Stimulated activated CD4-positive, alpha-beta T cell treated with anti-CD3 and anti-CD28 coated beads, Interleukin-4, amount 100 ng/mL, for 24 hours (primary cell): Measurements from ENCODE around the gene THAP10.

Source experiments
- DNase-seq: peaks from one replicate; pipeline ENCODE4 v3.0.0-alpha.2; 2020

The THAP10 gene

DNA sequence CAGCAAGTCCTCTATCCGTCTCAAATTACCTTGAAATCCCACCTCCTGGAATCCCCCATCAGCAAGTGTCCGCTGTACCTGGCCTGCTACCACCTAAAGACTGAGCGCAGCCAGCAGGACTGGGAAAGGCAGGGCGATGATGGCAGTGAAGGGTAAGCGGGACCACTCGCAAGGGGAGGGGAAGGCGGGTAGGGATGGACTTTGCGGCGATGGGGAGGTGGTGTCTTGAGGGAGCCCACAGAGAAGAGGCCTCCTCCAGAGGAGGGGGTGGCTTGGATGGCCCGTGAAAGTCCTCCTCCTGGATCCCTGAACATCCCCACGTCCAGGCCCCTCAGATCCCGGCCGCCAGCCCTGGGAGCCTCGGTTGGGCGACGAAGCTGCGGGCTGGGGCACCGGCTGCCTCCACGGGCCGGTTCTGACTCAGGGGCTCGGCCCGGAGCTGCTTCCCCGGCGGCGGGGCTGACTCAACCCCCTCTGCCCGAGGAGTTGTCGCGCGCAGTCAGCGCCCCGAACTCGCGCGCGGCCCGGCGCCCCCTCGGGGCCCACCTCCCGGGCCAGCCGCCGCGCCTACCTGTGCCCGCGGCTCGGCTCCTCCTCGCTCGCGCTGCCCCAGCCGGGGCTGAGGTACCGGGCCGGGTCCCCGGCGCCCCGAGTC, 38.8 kb downstream of the THAP10 start:
- no peak for DNase-seq

DNA sequence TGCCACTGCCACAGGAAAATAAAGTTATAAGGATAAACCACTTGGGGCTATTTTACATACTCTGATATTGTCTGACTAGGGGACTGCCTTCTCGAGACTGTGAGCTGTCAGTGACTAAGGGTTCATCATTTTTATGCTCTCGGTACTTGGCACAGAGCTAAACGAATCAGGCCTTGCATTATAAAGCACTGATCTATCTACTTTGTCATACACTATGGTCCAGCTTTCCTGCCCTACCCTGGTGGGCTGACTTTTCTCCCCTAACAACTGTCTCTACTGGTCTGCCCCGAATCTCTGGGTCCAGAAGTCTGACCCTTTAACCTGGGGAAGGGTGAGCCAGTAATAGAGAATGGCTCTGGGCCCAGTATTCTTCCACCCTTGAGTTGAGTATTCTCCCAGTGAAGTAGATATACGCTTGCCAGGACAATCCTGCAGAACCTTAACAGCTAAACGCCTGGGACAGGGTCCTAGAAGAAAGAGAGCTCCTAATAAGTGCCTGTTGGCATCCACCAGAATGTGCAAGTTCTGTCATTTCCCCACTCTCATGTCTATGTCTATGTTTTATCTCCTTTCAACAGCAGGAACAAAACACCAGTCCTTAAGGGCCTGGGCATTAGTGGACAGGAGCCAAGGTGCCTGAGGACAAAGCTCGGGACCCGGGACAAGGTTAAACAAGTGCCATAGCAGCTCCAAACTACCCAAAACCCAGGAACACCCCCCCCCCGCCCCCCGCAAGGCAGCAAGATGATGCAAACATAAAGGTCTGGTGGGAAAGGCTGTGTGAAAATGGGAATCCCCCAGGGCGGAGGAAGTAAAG, 39.5 kb downstream of the THAP10 start:
- no peak for DNase-seq

DNA sequence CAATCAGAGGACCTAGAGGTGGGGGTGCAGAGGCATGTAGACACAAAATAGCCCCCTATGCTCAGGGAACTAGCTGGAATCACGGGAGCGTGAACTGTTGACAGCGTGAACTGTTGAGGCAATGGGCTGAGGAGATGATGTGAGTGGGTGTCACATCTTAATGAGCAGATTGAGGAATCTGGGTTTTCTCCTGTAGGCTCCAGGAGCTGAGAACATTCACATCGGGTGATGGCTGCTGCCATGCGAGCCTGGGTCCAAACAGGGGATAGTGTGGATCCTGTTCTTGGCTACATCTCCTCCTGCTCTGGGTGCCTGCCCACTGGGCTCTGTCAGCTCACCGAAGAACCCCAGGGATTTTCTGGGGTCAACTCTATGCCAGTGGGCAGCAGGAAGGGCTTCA, 40.3 kb downstream of the THAP10 start:
- DNase-seq, result no peak

DNA sequence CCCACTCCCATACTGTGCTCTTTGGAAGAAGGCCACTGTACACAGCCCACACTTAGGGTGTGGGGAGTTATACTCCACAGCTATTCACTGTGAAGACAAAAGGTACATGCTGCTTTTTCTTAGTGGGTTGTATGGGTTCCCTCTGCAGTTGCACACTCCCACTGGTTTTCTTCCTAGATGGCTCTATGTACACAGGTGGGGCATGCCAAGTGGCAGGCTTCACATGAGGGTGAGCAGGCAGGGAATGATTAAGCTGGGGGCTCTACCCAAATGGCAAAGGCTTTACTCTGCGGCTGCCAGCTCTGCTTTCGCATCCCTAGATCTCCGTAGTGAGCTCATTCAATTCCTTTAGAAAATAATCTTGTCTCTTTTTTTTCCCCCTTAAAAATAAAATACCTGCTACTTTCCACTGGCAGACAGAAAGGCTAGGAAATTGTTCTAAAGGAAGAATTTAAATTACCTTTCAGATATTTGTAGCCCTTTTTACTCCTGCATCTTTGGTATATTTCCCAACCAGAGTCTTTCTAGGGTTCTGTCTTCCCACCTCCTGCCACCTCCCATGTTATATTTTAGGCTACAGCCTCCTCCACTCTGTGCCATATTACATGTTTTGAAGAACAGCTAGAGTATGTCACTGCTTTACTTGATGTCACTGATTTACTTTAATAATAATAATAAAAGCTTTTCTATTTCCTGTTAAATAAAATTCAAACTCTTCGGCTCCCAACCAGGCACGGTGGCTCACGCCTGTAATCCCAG, 46.5 kb downstream of the THAP10 start:
- DNase-seq, result no peak

DNA sequence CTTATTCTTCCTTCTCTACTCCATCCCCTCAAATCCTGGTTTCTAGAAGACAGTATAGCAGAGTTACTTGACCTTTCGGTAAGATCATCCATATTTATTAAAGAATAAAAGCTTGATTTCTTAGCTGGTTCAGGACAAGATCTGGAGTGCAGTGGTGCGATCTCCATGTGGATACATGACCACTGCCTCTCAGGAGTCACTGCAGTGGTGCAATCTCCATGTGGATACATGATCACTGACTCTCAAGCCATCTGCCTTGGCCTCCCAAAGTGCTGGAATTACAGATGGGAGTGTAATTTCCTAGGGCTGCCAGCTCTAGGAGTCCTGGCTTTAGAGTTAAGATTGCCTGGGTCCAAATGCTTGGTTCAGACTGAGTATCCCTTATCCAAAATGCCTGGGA, 54.8 kb downstream of the THAP10 start:
- DNase-seq, result no peak

DNA sequence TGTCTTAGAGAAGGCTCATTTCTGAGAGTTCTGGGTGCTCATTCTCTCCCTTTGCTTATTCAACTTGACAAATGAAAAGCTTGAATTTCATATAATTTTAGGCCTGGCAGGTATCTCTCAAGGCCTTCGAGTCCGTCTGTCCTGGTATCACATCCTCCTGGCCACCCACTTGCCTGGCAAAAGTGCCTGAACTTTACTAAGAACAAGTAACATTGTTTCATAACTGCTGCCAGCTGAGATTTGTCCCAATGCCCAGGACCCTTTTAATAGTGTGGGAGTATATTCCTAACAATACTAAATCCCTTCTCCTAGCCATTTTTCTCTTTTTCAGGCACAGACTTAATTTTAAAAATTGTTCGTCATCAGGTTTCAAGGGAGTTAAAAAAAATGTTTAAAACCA, 56.4 kb downstream of the THAP10 start:
- DNase-seq, result no peak

DNA sequence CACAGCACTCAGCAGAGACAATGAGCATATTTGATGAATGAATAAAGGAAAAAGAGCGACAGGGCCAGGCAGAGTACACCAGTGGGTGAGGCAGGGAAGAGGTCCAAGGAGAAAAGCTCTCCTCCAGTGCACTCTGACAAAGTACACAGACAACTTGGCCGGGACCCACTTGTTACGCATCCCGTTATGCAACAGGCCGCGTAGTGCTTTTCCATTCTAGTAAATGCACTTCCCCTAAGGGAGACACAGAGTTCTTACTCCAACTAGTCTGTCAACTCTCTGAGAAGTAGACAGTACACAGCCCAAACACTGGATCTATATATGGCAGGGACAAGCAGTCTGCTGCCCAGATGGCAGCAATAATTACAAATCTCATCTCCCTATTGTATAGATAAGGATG, 56.8 kb downstream of the THAP10 start:
- no peak for DNase-seq

DNA sequence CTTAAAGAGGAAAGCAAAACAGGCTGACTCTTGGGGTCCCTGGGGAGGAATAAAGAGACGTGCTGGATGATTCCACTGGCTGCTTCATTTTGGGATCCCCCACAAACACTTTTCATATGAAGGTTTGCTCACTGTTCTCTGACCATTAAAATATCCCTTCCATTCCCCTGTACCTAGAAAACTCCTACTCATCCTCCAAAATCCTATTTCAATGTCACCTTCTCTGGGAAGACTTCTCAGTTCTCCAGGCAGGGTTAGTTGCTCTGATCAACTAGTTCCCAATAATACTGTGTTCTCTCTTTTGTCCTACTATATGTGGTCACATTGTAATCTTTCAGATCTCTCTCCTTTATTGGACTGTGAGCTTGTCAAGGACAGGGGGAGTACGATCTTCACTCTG, 57.2 kb downstream of the THAP10 start:
- no peak for DNase-seq

DNA sequence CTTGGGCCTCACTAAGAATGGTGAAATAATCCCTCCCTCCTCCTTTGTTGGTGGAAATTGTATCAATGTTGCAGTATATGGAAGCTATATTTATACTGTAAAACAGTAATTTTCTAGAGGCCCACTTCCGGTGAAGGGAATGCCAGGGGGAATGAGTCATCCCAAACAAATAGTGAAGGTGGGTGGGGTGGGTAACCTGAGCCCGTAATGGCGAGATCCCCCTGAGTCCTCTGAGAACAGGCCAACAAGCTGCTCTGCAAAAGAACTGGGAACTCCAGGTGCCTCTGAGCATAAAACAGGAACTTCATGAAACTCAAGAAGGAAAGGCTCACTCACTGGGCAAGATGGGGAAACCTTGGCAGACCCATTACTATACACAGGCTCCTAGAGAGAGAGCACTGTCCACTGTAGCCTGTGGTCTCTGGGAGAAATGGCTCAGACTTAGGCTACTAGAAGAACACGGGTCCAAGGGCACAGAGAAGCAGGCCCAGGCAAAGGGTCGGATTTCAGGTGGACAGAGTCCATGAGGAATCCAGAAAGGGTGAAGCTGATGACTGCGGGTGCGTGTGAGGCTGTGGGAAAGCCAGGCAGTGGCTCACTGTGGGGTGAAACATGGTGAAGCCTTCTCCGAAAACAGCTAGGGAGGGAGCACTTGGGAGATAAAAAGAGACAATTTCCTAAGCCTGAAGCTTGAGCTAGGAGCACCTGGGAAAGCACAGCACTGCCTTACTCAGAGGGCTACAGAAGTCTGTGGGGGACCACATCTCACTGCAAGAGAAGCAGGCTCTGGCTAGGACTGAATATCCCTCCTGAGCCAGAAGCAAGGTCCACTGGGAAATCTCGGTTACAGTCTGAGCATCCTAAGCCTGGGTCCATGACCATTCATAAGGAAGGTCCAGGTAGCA, 58.1 kb downstream of the THAP10 start:
- no peak for DNase-seq

DNA sequence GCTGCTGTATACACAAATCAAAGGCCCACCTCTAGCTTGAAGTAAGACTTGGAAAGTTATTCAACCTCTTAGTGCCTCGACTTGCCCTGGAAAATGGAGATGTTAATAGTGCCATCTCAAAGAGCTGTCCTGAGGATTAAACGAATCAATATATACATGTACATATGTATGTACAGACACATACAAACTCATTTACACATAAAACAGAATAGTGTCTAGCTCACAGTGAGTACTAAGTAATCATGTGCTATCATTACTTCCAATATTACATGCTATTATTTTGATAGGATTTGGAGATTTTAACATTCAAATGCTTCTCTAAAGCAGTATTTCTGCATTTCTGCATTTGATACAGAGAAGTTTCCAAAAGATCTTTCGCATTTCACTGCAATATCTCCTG, 58.8 kb downstream of the THAP10 start:
- DNase-seq, result no peak

DNA sequence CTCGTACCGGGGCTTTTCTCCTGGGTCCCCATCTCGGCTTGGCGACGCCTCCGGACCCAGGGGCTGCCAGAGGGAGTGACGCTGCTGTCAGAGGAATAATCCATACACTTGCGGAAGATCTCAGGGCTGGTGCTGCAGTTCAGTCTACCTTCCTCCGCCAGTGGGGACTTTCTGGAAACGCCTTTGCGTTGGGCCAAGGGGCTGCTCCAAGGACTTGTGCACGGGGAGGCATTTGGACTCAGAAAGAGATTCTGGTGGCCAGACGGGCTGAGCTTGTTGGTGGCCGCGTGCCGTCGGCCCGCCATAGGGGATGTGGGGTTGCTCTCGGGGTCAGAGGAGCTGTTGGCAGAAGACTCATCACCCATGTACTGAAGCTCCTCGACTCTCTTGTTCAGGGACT, 60.1 kb downstream of the THAP10 start:
- DNase-seq, result no peak
